Activated CD8-positive, alpha-beta T cell treated with anti-CD3 and anti-CD28 coated beads, Interleukin-2, amount 10 ng/mL, durations not matched to agents 7 days and 5 days (primary cell): Measurements from ENCODE around the gene AKAP13. TPM values are rescaled to one million over a fixed set of nuclear protein-coding genes. Genes with fewer than 3 reads are reported as not detected.
A peak's percentile ranks its signal among the peaks of the same experiment; 100 is the strongest.

Experiments used
- ATAC-seq: fragments of 150-1000 bp; cut with Tn5 transposase; one replicate; pipeline ENCODE4 v1.10.0; 2021; ENCODE audit warnings: moderate library complexity
- CTCF ChIA-PET: fragments of 350-600 bp; sonication (Branson Sonifier 250); formaldehyde crosslinking; loops from one replicate; lab custom pipeline; 2021; ENCODE audit warnings: antibody characterized with exemption; lab: Charles Lee
- POLR2A ChIA-PET: fragments of 350-600 bp; sonication (Branson Sonifier 250); formaldehyde crosslinking; loops from one replicate; lab custom pipeline; 2021; ENCODE audit warnings: antibody characterized with exemption; lab: Charles Lee
- DNase-seq: peaks from one replicate; pipeline ENCODE4 v3.0.0-alpha.2; 2020
- H3K27ac Mint-ChIP-seq: one replicate; pipeline ENCODE4 v1.8.0; 2021; ENCODE audit warnings: mild to moderate bottlenecking, mixed read lengths
- H3K27me3 Mint-ChIP-seq: one replicate; pipeline ENCODE4 v1.8.0; 2021; ENCODE audit warnings: low read depth, mixed read lengths
- H3K36me3 Mint-ChIP-seq: one replicate; pipeline ENCODE4 v1.8.0; 2021; ENCODE audit warnings: low read depth, mixed read lengths
- H3K4me1 Mint-ChIP-seq: one replicate; pipeline ENCODE4 v1.8.0; 2021; ENCODE audit warnings: low read depth, mixed read lengths
- H3K4me3 Mint-ChIP-seq: one replicate; pipeline ENCODE4 v1.8.0; 2021; ENCODE audit warnings: mild to moderate bottlenecking, mixed read lengths
- H3K9me3 Mint-ChIP-seq: one replicate; pipeline ENCODE4 v1.8.0; 2022; ENCODE audit warnings: mixed read lengths; ENCODE audit not compliant: insufficient read depth
- total RNA-seq, 2 experiments: library from RNA; stranded (reverse); gene quantifications; one replicate each; pipeline ENCODE4 v1.2.3, GENCODE V29; 2021

The AKAP13 gene
- total RNA-seq, 2 experiments from 2014 or later, result 112 to 117 TPM

GRCh38 chr15:85676342-85677098 lies 296.1 kb downstream of the AKAP13 start:
- Mint-ChIP-seq H3K4me3 (no peak overlapping the region), H3K27ac (no peak overlapping the region), H3K4me1 (no peaks in the 10 kb centered on the region), H3K9me3 (no peaks in the 10 kb centered on the region), H3K36me3 (peaks cover 33% of the 10 kb centered on the region), H3K27me3 (no peaks in the 10 kb centered on the region)
- DNase-seq, result no peak
- no peak for ATAC-seq
- POLR2A ChIA-PET, result interaction anchor here (1.8 kb wide), 1 partner anchor 14 kb away, joined by 5 read pairs; no protein-coding TSS in a partner anchor
- CTCF ChIA-PET, result interaction anchor here (1.5 kb wide), 1 partner anchor 11 kb away, joined by 4 read pairs; no protein-coding TSS in a partner anchor

DNA sequence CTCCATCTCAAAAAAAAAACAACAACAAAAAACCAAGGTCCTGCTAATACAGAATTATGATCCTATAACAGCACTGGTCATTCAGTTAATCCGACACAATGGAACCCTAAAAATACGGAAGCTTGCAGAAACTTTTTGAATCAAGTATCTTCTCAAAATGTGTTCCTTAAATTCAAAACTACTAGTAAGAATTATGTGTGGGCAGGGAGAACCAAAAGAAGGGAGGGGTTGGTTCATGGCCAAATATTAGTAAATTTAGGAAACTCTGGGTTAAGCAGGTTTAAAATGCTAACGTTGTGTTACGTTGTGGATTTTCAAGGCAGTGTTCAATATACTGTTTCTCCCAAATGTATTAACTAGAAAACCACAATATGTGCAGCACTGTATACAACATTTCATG lies 298.8 kb downstream of the AKAP13 start:
- Mint-ChIP-seq H3K9me3 (no peaks in the 10 kb centered on the region), H3K4me1 (no peaks in the 10 kb centered on the region), H3K4me3 (no peak overlapping the region), H3K27me3 (no peaks in the 10 kb centered on the region), H3K36me3 (peaks cover 27% of the 10 kb centered on the region), H3K27ac (no peak overlapping the region)
- ChIA-PET POLR2A (no interaction called here), CTCF (no interaction called here)
- ATAC-seq, result no peak
- DNase-seq, result no peak

- ATAC-seq (no peak), DNase-seq (no peak)
- CTCF ChIA-PET, result interaction anchor here (1.6 kb wide), 1 partner anchor 21 kb away, joined by 5 read pairs; no protein-coding TSS in a partner anchor
- no peaks in the 10 kb centered on the region for H3K9me3 Mint-ChIP-seq
- peaks cover 2% of the 10 kb centered on the region for H3K4me1 Mint-ChIP-seq
- H3K27me3 Mint-ChIP-seq, result no peaks in the 10 kb centered on the region
- no peak overlapping the region for H3K27ac Mint-ChIP-seq
- no peak overlapping the region for H3K4me3 Mint-ChIP-seq
- peaks cover 26% of the 10 kb centered on the region for H3K36me3 Mint-ChIP-seq
- POLR2A ChIA-PET, result no interaction called here
Measured at GRCh38 chr15:85681386-85681785, 301.0 kb downstream of the AKAP13 start.

DNA sequence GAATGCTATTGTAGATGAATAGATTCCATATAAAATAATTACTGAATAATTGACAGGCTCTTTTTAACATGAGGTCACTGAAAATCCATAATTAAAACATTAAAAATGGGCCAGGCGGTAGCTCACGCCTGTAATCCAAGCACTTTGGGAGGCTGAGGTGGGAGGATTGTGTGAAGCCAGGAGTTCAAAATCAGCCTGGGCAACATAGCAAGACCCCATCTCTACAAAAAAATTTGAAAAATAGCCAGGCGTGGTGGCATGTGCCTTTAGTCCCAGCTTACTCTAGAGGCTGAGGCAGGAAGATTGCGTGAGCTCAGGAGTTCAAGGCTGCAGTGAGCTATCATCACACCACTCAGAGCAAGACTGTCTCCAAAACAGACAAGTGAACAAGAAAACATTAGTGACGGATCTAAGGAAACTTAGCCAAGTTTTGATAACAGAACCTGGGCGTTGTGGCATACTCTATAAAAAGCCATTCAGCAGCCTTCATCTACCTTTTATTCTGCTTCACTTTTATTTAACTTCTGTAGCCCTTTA lies 303.8 kb downstream of the AKAP13 start:
- Mint-ChIP-seq H3K27me3 (no peaks in the 10 kb centered on the region), H3K27ac (no peak overlapping the region), H3K4me1 (peaks cover 27% of the 10 kb centered on the region), H3K36me3 (peaks cover 32% of the 10 kb centered on the region), H3K9me3 (no peaks in the 10 kb centered on the region), H3K4me3 (no peak overlapping the region)
- ChIA-PET POLR2A (no interaction called here), CTCF (interaction anchor here (1.3 kb wide), 1 partner anchor 103 kb away, joined by 3 read pairs; no protein-coding TSS in a partner anchor)
- DNase-seq (no peak), ATAC-seq (no peak)

DNA sequence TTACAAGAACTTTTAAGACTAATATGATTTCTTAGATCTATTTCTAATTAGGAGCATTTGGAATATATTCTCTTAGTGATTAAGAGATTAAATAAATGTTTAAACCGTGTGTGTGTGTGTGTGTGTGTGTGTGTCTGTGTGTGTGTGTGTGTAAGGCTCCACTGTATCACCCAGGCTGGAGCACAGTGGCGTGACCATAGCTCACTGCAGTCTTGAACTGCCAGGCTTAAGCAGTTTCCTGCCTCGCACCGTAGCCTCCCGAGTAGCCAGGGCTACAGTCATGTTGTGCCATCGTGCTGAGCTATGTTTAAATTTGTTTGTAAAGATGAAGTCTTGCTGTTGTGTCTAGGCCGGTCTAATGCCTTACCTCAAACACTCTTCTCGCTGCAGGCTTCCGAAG lies 305.0 kb downstream of the AKAP13 start:
- no peaks in the 10 kb centered on the region for H3K9me3 Mint-ChIP-seq
- H3K27ac Mint-ChIP-seq, result no peak overlapping the region
- no peaks in the 10 kb centered on the region for H3K27me3 Mint-ChIP-seq
- H3K4me3 Mint-ChIP-seq, result no peak overlapping the region
- H3K36me3 Mint-ChIP-seq, result peaks cover 36% of the 10 kb centered on the region
- ATAC-seq, result no peak
- H3K4me1 Mint-ChIP-seq, result peaks cover 34% of the 10 kb centered on the region
- ChIA-PET POLR2A (no interaction called here), CTCF (interaction anchor here (1.0 to 1.3 kb wide), 2 partner anchors 17 to 104 kb away, joined by 3 read pairs; no protein-coding TSS in a partner anchor)
- DNase-seq, result no peak

DNA sequence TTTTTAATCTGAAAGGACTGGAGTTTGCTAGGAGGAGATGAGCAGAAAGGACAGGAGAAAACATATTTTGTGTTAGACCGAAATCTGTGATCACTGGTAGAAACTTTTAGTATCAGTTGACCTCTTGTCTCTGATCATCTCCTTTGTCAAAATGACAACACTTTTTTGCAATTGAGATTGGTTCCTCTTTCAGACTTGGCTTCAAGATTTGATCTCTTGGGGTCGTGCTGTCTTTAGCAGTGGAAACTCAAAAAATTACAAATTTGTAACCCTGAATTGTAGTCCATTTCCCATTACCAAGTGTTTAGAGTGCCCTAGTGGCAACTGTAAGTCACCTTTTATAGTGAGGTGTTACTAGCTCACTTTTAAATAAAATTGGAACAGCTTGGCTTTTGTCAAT lies 306.9 kb downstream of the AKAP13 start:
- Mint-ChIP-seq H3K27ac (peak overlapping the region; percentile 83), H3K9me3 (no peaks in the 10 kb centered on the region), H3K27me3 (no peaks in the 10 kb centered on the region), H3K4me3 (no peak overlapping the region), H3K36me3 (peaks cover 47% of the 10 kb centered on the region), H3K4me1 (peaks cover 49% of the 10 kb centered on the region)
- CTCF ChIA-PET, result interaction anchor here (0.7 to 1.8 kb wide), 7 partner anchors 10 to 357 kb away, joined by 3 to 11 read pairs (median 4); no protein-coding TSS in a partner anchor
- DNase-seq (no peak), ATAC-seq (no peak)
- POLR2A ChIA-PET, result interaction anchor here (0.6 to 1.2 kb wide), 4 partner anchors 20 to 946 kb away, joined by 3 to 5 read pairs (median 4); no protein-coding TSS in a partner anchor

DNA sequence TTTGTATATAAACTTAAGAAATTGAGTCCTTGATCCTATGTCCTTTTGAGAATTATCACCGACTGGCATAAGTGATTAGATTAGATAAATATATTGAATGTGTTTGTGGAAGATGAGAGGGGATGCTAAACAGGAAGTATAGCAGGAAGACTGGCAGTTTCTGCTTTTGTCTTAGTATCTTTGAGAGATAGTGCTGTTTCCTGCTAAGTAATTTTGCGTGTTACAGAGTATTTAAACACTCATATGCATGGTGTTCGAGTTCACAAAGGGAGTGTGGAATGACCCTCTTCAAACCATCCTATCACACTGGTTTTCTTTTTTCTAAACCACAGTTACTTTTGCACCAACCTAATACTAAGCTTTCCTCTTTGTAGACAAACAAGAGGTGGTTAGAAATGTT lies 308.3 kb downstream of the AKAP13 start:
- POLR2A ChIA-PET, result interaction anchor here (0.8 to 5.8 kb wide), 7 partner anchors 15 to 107 kb away, joined by 3 to 174 read pairs (median 9); no protein-coding TSS in a partner anchor

GRCh38 chr15:85689729-85690128 lies 309.3 kb downstream of the AKAP13 start:
- H3K4me3 Mint-ChIP-seq, result peak overlapping the region; percentile 87
- CTCF ChIA-PET, result interaction anchor here (0.6 to 6.1 kb wide), 16 partner anchors 10 to 393 kb away, joined by 3 to 79 read pairs (median 4); no protein-coding TSS in a partner anchor
- peaks cover 53% of the 10 kb centered on the region for H3K36me3 Mint-ChIP-seq
- H3K27me3 Mint-ChIP-seq, result no peaks in the 10 kb centered on the region
- POLR2A ChIA-PET, result interaction anchor here (0.6 to 5.8 kb wide), 18 partner anchors 13 to 374 kb away, joined by 3 to 174 read pairs (median 6); no protein-coding TSS in a partner anchor
- peaks cover 67% of the 10 kb centered on the region for H3K4me1 Mint-ChIP-seq
- H3K27ac Mint-ChIP-seq, result peak overlapping the region; percentile 97
- peak; percentile 75 for ATAC-seq
- H3K9me3 Mint-ChIP-seq, result no peaks in the 10 kb centered on the region
- DNase-seq, result peak; percentile 83

More for the DNA sequence above, 308.3 kb downstream of the AKAP13 start:
- H3K4me1 Mint-ChIP-seq, result peaks cover 63% of the 10 kb centered on the region
- peak overlapping the region; percentile 87 for H3K4me3 Mint-ChIP-seq
- H3K36me3 Mint-ChIP-seq, result peaks cover 52% of the 10 kb centered on the region
- H3K9me3 Mint-ChIP-seq, result no peaks in the 10 kb centered on the region
- ATAC-seq (peak; percentile 7), DNase-seq (no peak)
- H3K27me3 Mint-ChIP-seq, result no peaks in the 10 kb centered on the region
- CTCF ChIA-PET, result interaction anchor here (1.0 to 6.1 kb wide), 7 partner anchors 16 to 106 kb away, joined by 3 to 79 read pairs (median 10); no protein-coding TSS in a partner anchor
- peak overlapping the region; percentile 97 for H3K27ac Mint-ChIP-seq

DNA sequence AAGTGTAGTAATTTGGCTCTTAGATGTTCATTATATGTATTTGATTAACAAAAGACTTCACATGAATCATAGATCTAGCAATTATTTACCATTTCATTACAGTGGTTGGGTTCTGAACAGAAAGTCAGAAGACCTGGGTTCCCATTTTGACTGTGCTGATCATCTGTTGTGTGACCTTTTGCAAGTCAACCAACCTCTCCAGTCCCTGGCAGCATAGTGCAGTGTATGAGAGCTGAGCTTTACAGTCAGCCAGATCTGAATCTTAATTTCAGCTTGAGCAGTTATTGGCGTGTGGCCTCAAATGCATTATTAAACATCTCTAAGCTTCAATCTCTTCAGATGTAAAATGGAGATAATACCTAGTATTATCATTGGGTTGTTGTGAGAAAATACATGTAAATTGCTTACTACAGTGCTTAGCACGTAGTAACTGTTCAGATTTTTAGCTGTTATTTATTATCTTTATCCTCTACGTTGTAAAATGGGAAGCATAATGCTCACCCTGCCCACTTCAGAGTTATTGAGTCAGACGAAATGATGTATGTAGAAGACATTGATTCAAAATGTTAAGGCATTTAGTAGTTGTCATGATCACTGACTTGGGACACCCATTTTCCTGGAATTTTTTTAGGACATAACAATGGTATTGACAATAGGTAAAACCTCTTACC lies 310.3 kb downstream of the AKAP13 start:
- peak; percentile 35 for ATAC-seq

GRCh38 chr15:85691350-85692240 lies 311.2 kb downstream of the AKAP13 start:
- peak overlapping the region; percentile 97 for H3K27ac Mint-ChIP-seq

More for the DNA sequence above, 310.3 kb downstream of the AKAP13 start:
- peak; percentile 70 for DNase-seq
- Mint-ChIP-seq H3K36me3 (peaks cover 61% of the 10 kb centered on the region), H3K4me3 (peak overlapping the region; percentile 87), H3K9me3 (no peaks in the 10 kb centered on the region), H3K4me1 (peaks cover 70% of the 10 kb centered on the region), H3K27ac (peak overlapping the region; percentile 97), H3K27me3 (no peaks in the 10 kb centered on the region)
- CTCF ChIA-PET, result interaction anchor here (0.6 to 6.1 kb wide), 17 partner anchors 9 to 394 kb away, joined by 3 to 79 read pairs (median 6); no protein-coding TSS in a partner anchor
- POLR2A ChIA-PET, result interaction anchor here (0.8 to 5.8 kb wide), 18 partner anchors 13 to 375 kb away, joined by 3 to 174 read pairs (median 8); no protein-coding TSS in a partner anchor

More at GRCh38 chr15:85691350-85692240, 311.2 kb downstream of the AKAP13 start:
- peaks cover 68% of the 10 kb centered on the region for H3K4me1 Mint-ChIP-seq
- ChIA-PET POLR2A (interaction anchor here (0.6 to 5.8 kb wide), 14 partner anchors 12 to 314 kb away, joined by 3 to 174 read pairs (median 7); no protein-coding TSS in a partner anchor), CTCF (interaction anchor here (1.0 to 6.1 kb wide), 11 partner anchors 8 to 395 kb away, joined by 3 to 79 read pairs (median 7); no protein-coding TSS in a partner anchor)
- peak; percentile 61 for DNase-seq
- H3K27me3 Mint-ChIP-seq, result no peaks in the 10 kb centered on the region
- peaks cover 61% of the 10 kb centered on the region for H3K36me3 Mint-ChIP-seq
- peak; percentile 40 for ATAC-seq
- peak overlapping the region; percentile 87 for H3K4me3 Mint-ChIP-seq
- H3K9me3 Mint-ChIP-seq, result no peaks in the 10 kb centered on the region
